PFSK-1 (cell line): Measurements from ENCODE around the gene RAPGEF5.

ENCODE experiments used
- FOXP2 ChIP-seq: optimal IDR thresholded peaks from 2 replicates; pipeline ENCODE3; 2011; ENCODE audit warnings: borderline replicate concordance, control low read depth, inconsistent platforms; ENCODE audit not compliant: insufficient read depth; ENCODE audit errors: extremely low read length, extremely low read depth
- POLR2AphosphoS5 ChIP-seq: IDR thresholded peaks from 2 replicates; pipeline ENCODE4 v1.6.1; 2012; ENCODE audit warnings: low read depth, mild to moderate bottlenecking, control low read depth, low read length, moderate library complexity
- SIN3A ChIP-seq: IDR thresholded peaks from 2 replicates; pipeline ENCODE4 v1.6.1; 2012; ENCODE audit warnings: mild to moderate bottlenecking, low read length, moderate library complexity, borderline replicate concordance; ENCODE audit not compliant: insufficient read depth
- TAF1 ChIP-seq: IDR thresholded peaks from 2 replicates; pipeline ENCODE4 v1.6.1; 2012; ENCODE audit warnings: low read length, control low read depth, borderline replicate concordance; ENCODE audit not compliant: insufficient read depth
- TF ChIP-seq, protein P1 (sequence below), 2 experiments: IDR thresholded peaks; 2 replicates each; pipeline versions ENCODE4 v1.6.1 to v1.8.0; 2011 to 2012; ENCODE audit warnings: low read depth in 2 of 2, low read length in 2 of 2, control low read depth in 1 of 2, inconsistent platforms in 1 of 2, mild to moderate bottlenecking in 1 of 2, moderate library complexity in 1 of 2; ENCODE audit not compliant: insufficient read depth in 1 of 2

The RAPGEF5 gene

GRCh38 chr7:22083704-22084240, 273.2 kb downstream of the RAPGEF5 start:
- TF ChIP-seq TAF1 (no peak), SIN3A (no peak), FOXP2 (no peak), POLR2AphosphoS5 (no peak)
- TF ChIP-seq, protein P1, sequence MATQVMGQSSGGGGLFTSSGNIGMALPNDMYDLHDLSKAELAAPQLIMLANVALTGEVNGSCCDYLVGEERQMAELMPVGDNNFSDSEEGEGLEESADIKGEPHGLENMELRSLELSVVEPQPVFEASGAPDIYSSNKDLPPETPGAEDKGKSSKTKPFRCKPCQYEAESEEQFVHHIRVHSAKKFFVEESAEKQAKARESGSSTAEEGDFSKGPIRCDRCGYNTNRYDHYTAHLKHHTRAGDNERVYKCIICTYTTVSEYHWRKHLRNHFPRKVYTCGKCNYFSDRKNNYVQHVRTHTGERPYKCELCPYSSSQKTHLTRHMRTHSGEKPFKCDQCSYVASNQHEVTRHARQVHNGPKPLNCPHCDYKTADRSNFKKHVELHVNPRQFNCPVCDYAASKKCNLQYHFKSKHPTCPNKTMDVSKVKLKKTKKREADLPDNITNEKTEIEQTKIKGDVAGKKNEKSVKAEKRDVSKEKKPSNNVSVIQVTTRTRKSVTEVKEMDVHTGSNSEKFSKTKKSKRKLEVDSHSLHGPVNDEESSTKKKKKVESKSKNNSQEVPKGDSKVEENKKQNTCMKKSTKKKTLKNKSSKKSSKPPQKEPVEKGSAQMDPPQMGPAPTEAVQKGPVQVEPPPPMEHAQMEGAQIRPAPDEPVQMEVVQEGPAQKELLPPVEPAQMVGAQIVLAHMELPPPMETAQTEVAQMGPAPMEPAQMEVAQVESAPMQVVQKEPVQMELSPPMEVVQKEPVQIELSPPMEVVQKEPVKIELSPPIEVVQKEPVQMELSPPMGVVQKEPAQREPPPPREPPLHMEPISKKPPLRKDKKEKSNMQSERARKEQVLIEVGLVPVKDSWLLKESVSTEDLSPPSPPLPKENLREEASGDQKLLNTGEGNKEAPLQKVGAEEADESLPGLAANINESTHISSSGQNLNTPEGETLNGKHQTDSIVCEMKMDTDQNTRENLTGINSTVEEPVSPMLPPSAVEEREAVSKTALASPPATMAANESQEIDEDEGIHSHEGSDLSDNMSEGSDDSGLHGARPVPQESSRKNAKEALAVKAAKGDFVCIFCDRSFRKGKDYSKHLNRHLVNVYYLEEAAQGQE (IDR thresholded peaks at IDR 0.05; ENCODE audit: insufficient read depth in 1 of 2, low read depth in 2 of 2, low read length in 2 of 2): no peak

GRCh38 chr7:22082886-22083703, 273.9 kb downstream of the RAPGEF5 start:
- TF ChIP-seq POLR2AphosphoS5 (no peak), FOXP2 (peak; percentile 40)

DNA sequence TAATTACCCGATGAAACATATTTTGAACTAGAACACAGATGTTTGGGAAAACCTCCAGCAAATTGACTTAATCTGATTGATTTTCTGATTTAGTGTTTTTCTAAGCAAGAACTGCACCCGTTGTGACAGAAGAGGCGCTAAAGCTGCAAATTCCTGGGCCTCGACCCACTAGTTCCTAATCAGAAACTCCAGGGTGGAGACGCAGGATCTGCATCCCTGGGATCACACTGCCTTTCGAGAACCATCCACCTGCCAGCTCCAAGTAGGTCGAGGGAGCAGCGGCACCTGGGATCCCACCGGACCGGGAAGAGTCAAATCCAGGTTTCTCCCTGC, 274.4 kb downstream of the RAPGEF5 start:
- TF ChIP-seq SIN3A (no peak), TAF1 (no peak), POLR2AphosphoS5 (no peak), FOXP2 (no peak)
- TF ChIP-seq, protein P1 (IDR thresholded peaks at IDR 0.05; ENCODE audit: insufficient read depth in 1 of 2, low read depth in 2 of 2, low read length in 2 of 2): no peak

DNA sequence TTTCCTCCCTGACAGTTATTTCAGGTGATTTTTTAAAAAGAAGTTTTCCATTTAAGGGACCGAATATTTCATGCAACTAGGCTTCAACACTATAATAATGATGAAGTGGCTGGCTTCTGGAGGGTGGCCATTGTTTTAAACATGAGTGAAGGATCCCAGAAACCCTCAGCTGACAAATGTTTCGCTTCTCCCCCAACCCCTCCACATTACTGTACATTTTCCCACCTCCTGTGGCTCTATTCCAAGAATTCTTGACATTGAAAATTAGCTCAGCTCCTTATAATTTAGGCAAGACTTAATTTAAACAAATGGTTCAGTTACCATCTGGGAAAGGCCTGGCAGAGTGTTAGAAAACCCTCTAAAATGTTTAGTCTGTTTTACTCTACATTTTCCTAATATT, 281.4 kb downstream of the RAPGEF5 start:
- TF ChIP-seq FOXP2 (no peak), POLR2AphosphoS5 (no peak)

- TF ChIP-seq FOXP2: no peak
- TF ChIP-seq, protein P1 (IDR thresholded peaks at IDR 0.05; ENCODE audit: insufficient read depth in 1 of 2, low read depth in 2 of 2, low read length in 2 of 2): no peak
- no peak for TF ChIP-seq POLR2AphosphoS5
- TF ChIP-seq SIN3A: no peak
- TF ChIP-seq TAF1: no peak
These were observed 282.1 kb downstream of the RAPGEF5 start for GRCh38 chr7:22074897-22075296.
